OCI-LY7 (cell line): ENCODE results near the gene ADAMTSL3.

Source experiments
- CTCF ChIP-seq: fragments of 200-600 bp; sonication (generic); conservative IDR thresholded peaks from 2 replicates; pipeline ENCODE4 v1.5.1; 2014; ENCODE audit warnings: mild to moderate bottlenecking, antibody characterized with exemption, low read length, moderate library complexity, mixed read lengths
- EZH2phosphoT487 ChIP-seq: fragments of 200-600 bp; sonication (generic); IDR thresholded peaks from 2 replicates; pipeline ENCODE4 v1.6.1; 2018; ENCODE audit warnings: low read depth, borderline replicate concordance, mild to moderate bottlenecking, mixed run types, antibody characterized with exemption, low read length, moderate library complexity, mixed read lengths

GRCh38 chr15:83842281-83842680 is 188.4 kb downstream of the ADAMTSL3 start:
- TF ChIP-seq CTCF (no peak), EZH2phosphoT487 (no peak)
